ENCODE results near the gene DPP10.
"Not testable (repeated sequence)": the region's sequence is repeated elsewhere in the genome, so short reads cannot be mapped to it uniquely, and the experiment has no call there.

Gene DPP10

DNA sequence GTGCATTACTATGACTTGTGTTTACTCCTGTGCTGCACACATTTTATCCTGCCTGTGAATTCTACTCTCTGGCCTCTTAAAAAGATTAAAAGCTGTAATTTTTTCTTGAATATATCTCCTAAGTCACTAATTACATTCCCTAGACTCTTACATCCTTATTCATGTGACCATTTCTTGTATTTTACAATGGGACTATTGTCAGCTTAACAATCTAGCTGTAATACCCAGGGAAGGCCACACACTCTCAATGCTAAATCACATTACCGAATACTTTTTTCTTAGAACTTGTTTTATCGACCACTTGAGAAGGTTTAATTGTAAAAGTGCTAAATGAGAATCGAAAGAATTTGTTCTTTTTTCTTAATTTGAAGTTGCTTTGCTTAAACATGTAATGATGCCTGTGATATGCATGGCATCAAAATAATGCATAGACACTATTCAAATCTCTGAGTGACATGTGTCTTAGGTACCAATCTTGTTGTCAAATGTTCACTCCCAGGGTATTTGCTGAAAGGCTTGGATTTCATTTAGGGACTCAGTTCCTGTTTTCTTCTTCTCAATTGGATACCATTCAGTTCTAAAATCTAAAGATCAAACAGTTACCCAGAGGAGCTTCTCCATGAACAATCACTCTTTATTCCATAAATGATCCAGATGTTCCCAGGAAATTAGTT lies 498.5 kb downstream of the DPP10 start:
- no peak for DNase-seq

DNA sequence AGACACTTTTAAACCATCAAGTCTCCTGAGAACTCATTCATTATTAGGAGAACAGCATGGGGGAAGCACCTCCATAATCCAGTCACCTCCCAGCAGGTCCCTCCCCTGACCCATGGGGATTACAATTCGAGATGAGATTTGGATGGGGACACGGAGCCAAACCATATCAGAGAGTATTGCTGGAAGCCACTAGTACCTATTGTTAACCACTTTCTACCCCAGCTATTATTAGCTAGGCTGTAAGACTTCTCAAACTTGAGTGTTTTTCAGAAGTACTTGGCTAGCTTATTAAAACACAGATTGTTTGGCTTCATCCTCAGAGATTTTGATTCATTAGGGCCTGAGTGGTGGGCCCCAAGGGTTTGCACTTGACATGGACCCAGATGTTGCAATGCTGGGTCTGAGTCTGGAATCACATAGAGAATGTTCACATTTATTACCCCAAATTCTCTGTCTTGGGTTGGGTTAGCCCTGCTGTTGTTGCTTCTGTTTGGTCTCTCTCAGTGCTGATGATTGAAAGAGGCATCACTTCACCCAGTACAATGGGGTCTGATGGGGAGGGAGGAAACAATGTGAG lies 506.9 kb downstream of the DPP10 start:
- no peak for DNase-seq

DNA sequence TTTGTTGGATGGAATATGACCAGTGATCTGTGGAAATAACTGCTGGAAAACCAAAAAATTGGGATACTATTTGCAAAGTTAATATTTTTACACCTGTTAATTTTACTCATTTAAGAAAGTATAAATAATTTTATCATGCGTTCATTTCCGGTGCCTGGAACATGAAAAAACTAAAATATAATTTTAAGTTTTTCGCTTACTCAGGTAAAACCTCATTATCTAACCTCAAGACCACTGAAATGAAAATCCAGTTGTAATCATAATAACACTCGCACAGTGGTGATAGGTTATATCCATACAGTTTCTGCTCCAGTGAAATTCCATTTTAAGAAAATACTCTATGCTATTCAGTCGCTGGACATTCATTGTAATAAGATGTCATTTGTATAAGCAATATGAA lies 517.9 kb downstream of the DPP10 start:
- no peak for DNase-seq

DNA sequence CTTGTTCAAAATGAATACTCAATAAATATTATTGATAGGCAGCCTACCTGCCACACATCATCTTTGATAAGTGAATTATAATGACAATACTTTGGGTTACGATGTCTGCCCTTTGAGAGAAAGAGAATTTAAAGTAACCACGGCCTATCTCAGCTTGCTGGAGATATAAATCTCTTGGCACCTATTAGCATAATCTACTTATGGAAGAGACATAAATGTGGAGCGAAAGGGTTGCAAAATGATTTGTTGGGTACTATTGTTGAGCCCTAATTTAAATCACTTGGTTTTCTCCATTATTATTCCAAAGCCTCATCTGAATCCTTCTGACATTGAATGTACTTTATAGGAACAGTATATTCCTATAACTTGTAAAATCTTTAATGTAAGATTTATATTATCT lies 520.1 kb downstream of the DPP10 start:
- no peak for DNase-seq

- no peak for DNase-seq
Observed at GRCh38 chr2:114968748-114969400, 526.4 kb downstream of the DPP10 start.

GRCh38 chr2:115004321-115004720 lies 561.9 kb downstream of the DPP10 start:
- DNase-seq: not testable (repeated sequence)

GRCh38 chr2:115011721-115012120 lies 569.3 kb downstream of the DPP10 start:
- DNase-seq: peak in 1 of 56 donors; percentile 1

GRCh38 chr2:115022013-115022412 lies 579.6 kb downstream of the DPP10 start:
- DNase-seq: not testable (repeated sequence)

DNA sequence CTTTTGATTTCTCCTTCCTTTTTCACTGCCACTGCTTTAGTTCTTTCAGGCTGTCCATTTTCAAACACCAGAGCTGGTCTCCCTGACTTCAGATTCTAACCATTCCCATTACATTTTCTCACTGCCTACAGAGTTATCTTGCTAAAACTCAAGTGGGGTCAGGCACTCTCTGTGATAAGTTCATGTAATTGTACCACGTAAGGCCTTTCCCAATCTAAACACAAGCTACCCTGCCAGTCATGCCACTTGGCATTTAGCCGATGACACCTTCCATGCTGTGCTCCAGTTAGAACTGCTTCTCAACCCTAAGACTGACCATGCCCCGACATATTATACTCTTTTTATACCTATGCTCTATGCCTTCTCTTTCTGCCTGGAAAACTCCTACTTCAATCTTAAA lies 592.4 kb downstream of the DPP10 start:
- DNase-seq: no peak

GRCh38 chr2:115036818-115037217 lies 594.4 kb downstream of the DPP10 start:
- no peak for DNase-seq

DNA sequence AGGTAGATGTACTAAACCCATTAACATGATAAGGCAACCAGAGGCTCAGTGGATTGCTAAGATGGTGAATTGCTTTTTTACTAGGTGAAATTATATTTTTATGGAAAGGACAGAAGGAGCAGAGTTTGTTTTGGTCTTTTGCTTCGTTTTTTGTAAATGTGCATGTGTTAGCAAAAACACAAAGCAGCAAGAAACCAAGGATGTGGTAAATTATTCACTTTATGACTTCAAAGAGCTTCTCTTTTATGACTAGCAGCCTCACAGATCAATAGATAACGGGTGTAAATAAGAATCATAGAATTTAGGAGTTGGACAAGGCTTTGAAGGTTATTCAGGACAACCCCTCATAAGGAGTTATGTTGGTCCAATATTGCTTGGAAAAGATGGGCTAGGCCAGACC lies 615.0 kb downstream of the DPP10 start:
- DNase-seq: no peak

DNA sequence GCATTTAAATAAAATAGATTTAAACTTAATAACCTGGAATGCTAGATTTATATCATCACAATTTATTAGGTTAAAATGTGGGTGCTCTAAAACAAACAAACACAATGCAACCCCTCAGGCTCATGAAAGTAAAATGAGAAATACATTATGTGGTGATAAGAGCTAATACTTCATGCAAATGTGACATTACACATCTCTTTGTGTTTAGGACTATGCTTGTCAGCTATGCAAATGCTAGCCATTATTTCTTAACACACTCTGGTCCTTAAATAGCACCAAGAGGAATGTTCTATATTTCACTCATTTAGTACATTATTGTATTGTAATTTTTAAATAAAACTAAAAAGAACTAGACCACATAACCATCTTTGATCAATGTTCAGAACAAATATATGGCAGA lies 627.6 kb downstream of the DPP10 start:
- no peak for DNase-seq

DNA sequence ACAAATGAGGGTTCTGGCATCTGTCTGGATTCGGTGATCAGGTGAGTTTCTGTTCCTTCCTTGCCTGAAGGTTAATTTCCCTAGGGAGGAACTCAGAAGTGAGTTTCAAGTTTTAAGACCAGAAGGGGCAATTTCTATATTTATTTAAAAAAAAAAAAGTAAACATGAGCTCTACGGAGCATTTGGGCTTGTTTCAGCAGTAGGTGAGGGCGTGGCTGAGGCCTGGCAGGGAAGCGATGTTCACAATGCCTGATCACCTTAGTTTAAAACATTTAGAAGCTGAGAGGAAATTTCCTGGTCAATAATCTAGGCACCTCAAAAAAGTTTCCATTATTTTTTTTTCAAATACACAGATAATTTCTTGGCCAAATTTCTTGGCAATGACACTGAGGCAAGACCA lies 629.1 kb downstream of the DPP10 start:
- no peak for DNase-seq

GRCh38 chr2:115075800-115076199 lies 633.4 kb downstream of the DPP10 start:
- no peak for DNase-seq

DNA sequence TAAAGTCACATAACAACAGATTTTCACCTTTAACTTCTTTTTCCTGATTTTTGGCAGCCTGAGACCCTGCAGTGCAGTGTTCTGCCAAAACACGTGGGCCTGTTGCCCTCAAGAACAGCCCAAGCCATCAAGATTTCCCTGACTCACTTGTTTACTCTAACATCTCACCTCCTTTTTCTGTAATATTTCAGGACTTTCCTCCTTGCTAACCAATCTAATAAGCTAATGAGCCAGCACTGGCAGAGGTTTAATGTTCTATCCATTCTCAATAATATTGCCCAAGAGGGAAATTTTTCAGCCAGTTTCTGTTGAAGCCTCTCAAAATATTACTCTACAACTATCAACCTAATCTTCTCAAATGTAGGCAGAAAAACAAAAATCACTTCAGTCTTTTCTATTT lies 635.2 kb downstream of the DPP10 start:
- no peak for DNase-seq

DNA sequence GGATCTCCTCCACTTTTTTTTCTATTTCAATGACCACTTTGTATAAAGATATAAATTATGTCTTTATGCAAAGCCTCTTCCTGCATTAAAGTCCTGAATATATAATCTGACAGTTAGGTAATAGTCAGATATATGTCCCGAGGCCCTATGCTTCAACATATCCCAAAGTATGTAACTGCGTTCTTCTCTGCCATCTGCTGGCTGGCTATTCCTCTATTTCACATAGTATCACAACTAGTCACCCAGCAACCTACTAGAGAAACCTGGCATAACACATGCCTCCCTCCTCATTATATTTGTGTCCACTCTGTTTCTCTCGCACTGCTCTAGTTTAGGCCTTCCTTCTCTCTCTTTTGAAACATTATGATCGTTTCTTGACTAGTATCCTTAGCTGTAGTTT lies 640.8 kb downstream of the DPP10 start:
- peak in 14 of 56 donors; percentile 1 to 50 (median 12) for DNase-seq

- DNase-seq: no peak
Observed at GRCh38 chr2:115083711-115084110, 641.3 kb downstream of the DPP10 start.

GRCh38 chr2:115084446-115084845 lies 642.0 kb downstream of the DPP10 start:
- peak in 11 of 56 donors; percentile 2 to 32 (median 14) for DNase-seq

DNA sequence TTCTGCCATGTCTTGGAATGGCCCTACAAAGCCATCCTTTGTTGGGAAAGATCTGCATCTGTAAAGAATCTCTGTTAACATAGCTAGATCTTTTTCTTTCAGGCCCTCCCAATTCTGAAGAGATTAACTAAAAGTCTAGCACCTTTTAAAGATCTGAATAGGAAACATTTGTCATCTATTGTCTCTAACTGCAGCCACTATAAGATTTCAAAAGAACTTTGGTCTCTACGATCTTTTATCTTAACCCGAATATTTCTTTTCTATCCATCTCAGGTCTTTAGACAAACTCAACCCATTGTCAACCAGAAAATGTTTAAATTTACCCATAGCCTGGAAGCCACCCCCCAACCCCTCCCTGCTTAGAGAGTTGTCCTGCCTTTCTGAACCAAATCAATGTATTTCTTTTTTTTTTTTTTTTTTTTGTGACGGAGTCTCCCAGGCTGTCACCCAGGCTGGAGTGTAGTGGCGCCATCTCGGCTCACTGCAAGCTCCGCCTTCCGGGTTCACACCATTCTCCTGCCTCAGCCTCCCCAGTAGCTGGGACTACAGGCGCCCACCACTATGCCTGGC lies 643.7 kb downstream of the DPP10 start:
- DNase-seq: not testable (repeated sequence)

GRCh38 chr2:115094441-115094840 lies 652.0 kb downstream of the DPP10 start:
- no peak for DNase-seq

- DNase-seq: no peak
Observed at GRCh38 chr2:115105966-115106365, 663.5 kb downstream of the DPP10 start.

GRCh38 chr2:115115135-115115534 lies 672.7 kb downstream of the DPP10 start:
- no peak for DNase-seq

DNA sequence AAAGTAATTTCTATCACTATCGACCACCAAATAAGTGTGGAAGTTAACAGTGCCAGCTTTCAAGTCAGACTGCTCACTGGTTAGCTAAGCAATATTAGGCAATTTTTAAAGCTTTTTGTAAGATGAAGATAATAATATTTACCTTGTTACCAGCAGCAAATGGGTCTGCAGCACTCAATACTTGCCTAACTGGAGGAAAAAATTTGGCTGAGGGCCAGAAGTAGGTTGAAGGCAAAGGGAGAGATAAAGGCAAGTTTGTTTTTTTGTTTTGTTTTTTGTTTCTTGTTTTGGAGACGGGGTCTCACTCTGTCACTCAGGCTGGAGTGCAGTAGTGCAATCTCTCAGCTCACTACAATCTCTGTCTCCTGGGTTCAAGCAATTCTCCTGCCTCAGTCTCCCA lies 675.9 kb downstream of the DPP10 start:
- no peak for DNase-seq

Measured in amygdala (tissue), 56 donors.